Activated CD4-positive, alpha-beta T cell treated with anti-CD3 and anti-CD28 coated beads, Interleukin-2, amount 10 ng/mL, durations not matched to agents 24 days and 14 days (primary cell): ENCODE results near the gene STEAP3. TPM values are rescaled to one million over a fixed set of nuclear protein-coding genes. Genes with fewer than 3 reads are reported as not detected.

Source experiments
- DNase-seq: peaks from one replicate; pipeline ENCODE4 v3.0.0; 2022
- H3K27ac Mint-ChIP-seq: one replicate; pipeline ENCODE4 v1.8.0; 2022; ENCODE audit warnings: mild to moderate bottlenecking, mixed read lengths
- H3K27me3 Mint-ChIP-seq: one replicate; pipeline ENCODE4 v1.8.0; 2022; ENCODE audit warnings: mixed read lengths
- H3K36me3 Mint-ChIP-seq: one replicate; pipeline ENCODE4 v1.8.0; 2022; ENCODE audit warnings: low read depth, mild to moderate bottlenecking, mixed read lengths
- H3K4me1 Mint-ChIP-seq: one replicate; pipeline ENCODE4 v1.8.0; 2021; ENCODE audit warnings: mixed read lengths
- H3K4me3 Mint-ChIP-seq: one replicate; pipeline ENCODE4 v1.8.0; 2022; ENCODE audit warnings: mild to moderate bottlenecking, moderate library complexity, mixed read lengths
- H3K9me3 Mint-ChIP-seq: one replicate; pipeline ENCODE4 v1.8.0; 2021; ENCODE audit warnings: mixed read lengths
- intact Hi-C: fragments of 100-400 bp; cut with micrococcal nuclease; formaldehyde crosslinking; loops from one replicate; pipeline ENCODE4 v1.15.1; 2023
- total RNA-seq: library from RNA; stranded (reverse); gene quantifications from 2 replicates; pipeline ENCODE4 v1.2.3, GENCODE V29; 2022

Gene STEAP3
- total RNA-seq, 1 donor from 2014 or later: 0.16 TPM

GRCh38 chr2:119207447-119207846 is 16.2 kb upstream of the STEAP3 start:
- Mint-ChIP-seq H3K4me1 (no peaks in the 10 kb centered on the region), H3K27ac (no peak overlapping the region), H3K4me3 (no peak overlapping the region), H3K9me3 (no peaks in the 10 kb centered on the region), H3K36me3 (no peaks in the 10 kb centered on the region), H3K27me3 (no peaks in the 10 kb centered on the region)
- no peak for DNase-seq
- intact Hi-C loops: no loop called here

- Mint-ChIP-seq H3K4me1 (no peaks in the 10 kb centered on the region), H3K4me3 (no peak overlapping the region)
- no peak for DNase-seq
These were observed 14.8 kb upstream of the STEAP3 start for GRCh38 chr2:119208791-119209203.

GRCh38 chr2:119212139-119212800 is 11.4 kb upstream of the STEAP3 start:
- no peak overlapping the region for H3K4me3 Mint-ChIP-seq
- no peaks in the 10 kb centered on the region for H3K36me3 Mint-ChIP-seq
- no peak overlapping the region for H3K27ac Mint-ChIP-seq
- H3K9me3 Mint-ChIP-seq: no peaks in the 10 kb centered on the region
- DNase-seq: no peak
- no peaks in the 10 kb centered on the region for H3K27me3 Mint-ChIP-seq
- intact Hi-C loops: no loop called here
- H3K4me1 Mint-ChIP-seq: no peaks in the 10 kb centered on the region

More at GRCh38 chr2:119208791-119209203, 14.8 kb upstream of the STEAP3 start:
- Mint-ChIP-seq H3K27me3 (no peaks in the 10 kb centered on the region), H3K9me3 (no peaks in the 10 kb centered on the region), H3K36me3 (no peaks in the 10 kb centered on the region), H3K27ac (no peak overlapping the region)
- intact Hi-C loops: no loop called here

GRCh38 chr2:119214453-119215037 is 9.1 kb upstream of the STEAP3 start:
- H3K27me3 Mint-ChIP-seq: no peaks in the 10 kb centered on the region
- no peak for DNase-seq
- no peaks in the 10 kb centered on the region for H3K36me3 Mint-ChIP-seq
- no peaks in the 10 kb centered on the region for H3K4me1 Mint-ChIP-seq
- no peaks in the 10 kb centered on the region for H3K9me3 Mint-ChIP-seq
- intact Hi-C loops: no loop called here
- no peak overlapping the region for H3K27ac Mint-ChIP-seq
- H3K4me3 Mint-ChIP-seq: no peak overlapping the region

- H3K36me3 Mint-ChIP-seq: no peaks in the 10 kb centered on the region
- H3K9me3 Mint-ChIP-seq: no peaks in the 10 kb centered on the region
- no peaks in the 10 kb centered on the region for H3K4me1 Mint-ChIP-seq
- DNase-seq: no peak
- no peak overlapping the region for H3K4me3 Mint-ChIP-seq
- intact Hi-C loops: no loop called here
- no peak overlapping the region for H3K27ac Mint-ChIP-seq
- peaks cover 10% of the 10 kb centered on the region for H3K27me3 Mint-ChIP-seq
These were observed 6.6 kb upstream of the STEAP3 start for GRCh38 chr2:119216994-119217393.

- DNase-seq: no peak
- no peak overlapping the region for H3K27ac Mint-ChIP-seq
- intact Hi-C loops: no loop called here
- peaks cover 21% of the 10 kb centered on the region for H3K27me3 Mint-ChIP-seq
- no peaks in the 10 kb centered on the region for H3K4me1 Mint-ChIP-seq
- no peaks in the 10 kb centered on the region for H3K36me3 Mint-ChIP-seq
- no peak overlapping the region for H3K4me3 Mint-ChIP-seq
- no peaks in the 10 kb centered on the region for H3K9me3 Mint-ChIP-seq
These were observed 5.1 kb upstream of the STEAP3 start for GRCh38 chr2:119218478-119219064.

- no peak overlapping the region for H3K4me3 Mint-ChIP-seq
- H3K27ac Mint-ChIP-seq: peak overlapping the region; percentile 26
- H3K27me3 Mint-ChIP-seq: peaks cover 27% of the 10 kb centered on the region
- H3K36me3 Mint-ChIP-seq: no peaks in the 10 kb centered on the region
- intact Hi-C loops: no loop called here
- no peaks in the 10 kb centered on the region for H3K9me3 Mint-ChIP-seq
- no peak for DNase-seq
- no peaks in the 10 kb centered on the region for H3K4me1 Mint-ChIP-seq
These were observed 3.8 kb upstream of the STEAP3 start for GRCh38 chr2:119219873-119220272.

GRCh38 chr2:119220720-119221301 is 2.8 kb upstream of the STEAP3 start:
- intact Hi-C loops: no loop called here
- H3K4me1 Mint-ChIP-seq: no peaks in the 10 kb centered on the region
- H3K4me3 Mint-ChIP-seq: no peak overlapping the region
- no peaks in the 10 kb centered on the region for H3K9me3 Mint-ChIP-seq
- DNase-seq: no peak
- H3K36me3 Mint-ChIP-seq: no peaks in the 10 kb centered on the region
- peaks cover 36% of the 10 kb centered on the region for H3K27me3 Mint-ChIP-seq
- no peak overlapping the region for H3K27ac Mint-ChIP-seq

- H3K4me3 Mint-ChIP-seq: no peak overlapping the region
- H3K27ac Mint-ChIP-seq: no peak overlapping the region
- intact Hi-C loops: no loop called here
- no peaks in the 10 kb centered on the region for H3K4me1 Mint-ChIP-seq
- peaks cover 40% of the 10 kb centered on the region for H3K27me3 Mint-ChIP-seq
- no peak for DNase-seq
- H3K36me3 Mint-ChIP-seq: no peaks in the 10 kb centered on the region
- no peaks in the 10 kb centered on the region for H3K9me3 Mint-ChIP-seq
These were observed 2.0 kb upstream of the STEAP3 start for GRCh38 chr2:119221609-119222008.

GRCh38 chr2:119222213-119222612 is 1.4 kb upstream of the STEAP3 start:
- DNase-seq: no peak
- no peak overlapping the region for H3K4me3 Mint-ChIP-seq
- no peak overlapping the region for H3K27ac Mint-ChIP-seq
- no peaks in the 10 kb centered on the region for H3K4me1 Mint-ChIP-seq
- H3K27me3 Mint-ChIP-seq: peaks cover 43% of the 10 kb centered on the region
- no peaks in the 10 kb centered on the region for H3K9me3 Mint-ChIP-seq
- no peaks in the 10 kb centered on the region for H3K36me3 Mint-ChIP-seq
- intact Hi-C loops: no loop called here

- intact Hi-C loops: no loop called here
- H3K9me3 Mint-ChIP-seq: no peaks in the 10 kb centered on the region
- H3K27me3 Mint-ChIP-seq: peaks cover 43% of the 10 kb centered on the region
- no peak overlapping the region for H3K4me3 Mint-ChIP-seq
- no peaks in the 10 kb centered on the region for H3K4me1 Mint-ChIP-seq
- H3K36me3 Mint-ChIP-seq: no peaks in the 10 kb centered on the region
- DNase-seq: no peak
- no peak overlapping the region for H3K27ac Mint-ChIP-seq
These were observed 642 bp upstream of the STEAP3 start for GRCh38 chr2:119222863-119223520.

GRCh38 chr2:119224391-119225104 is 914 bp downstream of the STEAP3 start:
- H3K9me3 Mint-ChIP-seq: no peaks in the 10 kb centered on the region
- H3K4me1 Mint-ChIP-seq: no peaks in the 10 kb centered on the region

GRCh38 chr2:119225105-119225865 is 1.7 kb downstream of the STEAP3 start:
- H3K4me1 Mint-ChIP-seq: no peaks in the 10 kb centered on the region
- no peaks in the 10 kb centered on the region for H3K9me3 Mint-ChIP-seq
- no peaks in the 10 kb centered on the region for H3K36me3 Mint-ChIP-seq
- H3K27me3 Mint-ChIP-seq: peaks cover 43% of the 10 kb centered on the region
- no peak overlapping the region for H3K4me3 Mint-ChIP-seq
- no peak for DNase-seq
- no peak overlapping the region for H3K27ac Mint-ChIP-seq
- intact Hi-C loops: no loop called here

More at GRCh38 chr2:119224391-119225104, 914 bp downstream of the STEAP3 start:
- Mint-ChIP-seq H3K27me3 (peaks cover 43% of the 10 kb centered on the region), H3K4me3 (no peak overlapping the region), H3K36me3 (no peaks in the 10 kb centered on the region), H3K27ac (no peak overlapping the region)
- no peak for DNase-seq
- intact Hi-C loops: no loop called here
